Measurements from ENCODE around the gene NRIP1. TPM values are rescaled to one million over a fixed set of nuclear protein-coding genes. Genes with fewer than 3 reads are reported as not detected.

The NRIP1 gene
- total RNA-seq, result 10 to 100 TPM; 21.5 to 30.7 (median 28.2) TPM

- no peaks in the 10 kb centered on the region for H3K9me3 ChIP-seq
- peak within 1 kb of the TSS; percentile 89 to 99 (median 96) for H3K27ac ChIP-seq
- no peaks in the 10 kb centered on the region for H3K36me3 ChIP-seq
- TF ChIP-seq EP300 (IDR thresholded peaks at IDR 0.05) (no peak), POLR2AphosphoS5 (IDR thresholded peaks at IDR 0.05) (peak; percentile 81), POLR2A (IDR thresholded peaks at IDR 0.05) (peak; percentile 61 to 93), CTCF (IDR thresholded peaks at IDR 0.05) (no peak)
- H3K4me3 ChIP-seq, result peak within 1 kb of the TSS; percentile 67 to 89
- WGBS, 2 donors (ENCODE audit: low coverage in 1 of 2), result no CpG with 5 or more reads among the region's 116 CpGs
- peak; percentile 95 for ATAC-seq
- H3K27me3 ChIP-seq, result no peaks in the 10 kb centered on the region
- H3K4me1 ChIP-seq, result peaks cover 0 to 48% (median 11%) of the 10 kb centered on the region in 3 donors
Measured at GRCh38 chr21:15064576-15065391, at the start of gene NRIP1. Gene NRIP1, minus strand, starts transcription at chr21:15065000. Its CDS starts 96,808 bp downstream, at chr21:14968192.

GRCh38 chr21:15112858-15113257 lies 48.1 kb upstream of the NRIP1 start:
- 74 to 76% methylated on average over 4 of the region's 4 CpGs for WGBS, 2 donors (ENCODE audit: low coverage in 1 of 2)
- H3K9me3 ChIP-seq, result no peaks in the 10 kb centered on the region
- no peak for TF ChIP-seq POLR2AphosphoS5 (IDR thresholded peaks at IDR 0.05)
- TF ChIP-seq POLR2A (IDR thresholded peaks at IDR 0.05), result no peak
- no peak for TF ChIP-seq CTCF (IDR thresholded peaks at IDR 0.05)
- no peak for TF ChIP-seq EP300 (IDR thresholded peaks at IDR 0.05)
- no peak overlapping the region for H3K27ac ChIP-seq
- H3K36me3 ChIP-seq, result no peaks in the 10 kb centered on the region
- H3K27me3 ChIP-seq, result no peaks in the 10 kb centered on the region
- no peaks in the 10 kb centered on the region for H3K4me1 ChIP-seq
- no peak overlapping the region for H3K4me3 ChIP-seq
- no peak for ATAC-seq

- Histone ChIP-seq H3K9me3 (no peaks in the 10 kb centered on the region), H3K4me3 (no peak overlapping the region), H3K36me3 (no peaks in the 10 kb centered on the region), H3K27ac (no peak overlapping the region), H3K27me3 (no peaks in the 10 kb centered on the region), H3K4me1 (no peaks in the 10 kb centered on the region)
- TF ChIP-seq POLR2A (IDR thresholded peaks at IDR 0.05) (no peak), CTCF (IDR thresholded peaks at IDR 0.05) (no peak), EP300 (IDR thresholded peaks at IDR 0.05) (no peak), POLR2AphosphoS5 (IDR thresholded peaks at IDR 0.05) (no peak)
- WGBS, 2 donors (ENCODE audit: low coverage in 1 of 2), result 77 to 89% methylated on average over 2 of the region's 2 CpGs
- no peak for ATAC-seq
Measured at GRCh38 chr21:15108801-15109200, 44.0 kb upstream of the NRIP1 start.

- Histone ChIP-seq H3K4me1 (no peaks in the 10 kb centered on the region), H3K4me3 (no peak overlapping the region), H3K9me3 (no peaks in the 10 kb centered on the region), H3K36me3 (no peaks in the 10 kb centered on the region), H3K27me3 (no peaks in the 10 kb centered on the region), H3K27ac (no peak overlapping the region)
- 86 to 92% methylated on average over 3 of the region's 3 CpGs for WGBS, 2 donors (ENCODE audit: low coverage in 1 of 2)
- no peak for TF ChIP-seq CTCF (IDR thresholded peaks at IDR 0.05)
- no peak for TF ChIP-seq POLR2AphosphoS5 (IDR thresholded peaks at IDR 0.05)
- TF ChIP-seq POLR2A (IDR thresholded peaks at IDR 0.05), result no peak
- no peak for TF ChIP-seq EP300 (IDR thresholded peaks at IDR 0.05)
- no peak for ATAC-seq
Measured at GRCh38 chr21:15104470-15104869, 39.7 kb upstream of the NRIP1 start.

GRCh38 chr21:15098908-15099307 lies 34.1 kb upstream of the NRIP1 start:
- 77 to 100% methylated on average over 3 of the region's 3 CpGs for WGBS, 2 donors (ENCODE audit: low coverage in 1 of 2)
- H3K27me3 ChIP-seq, result no peaks in the 10 kb centered on the region
- no peak for ATAC-seq
- no peaks in the 10 kb centered on the region for H3K4me1 ChIP-seq
- no peak for TF ChIP-seq POLR2A (IDR thresholded peaks at IDR 0.05)
- TF ChIP-seq CTCF (IDR thresholded peaks at IDR 0.05), result no peak
- no peak for TF ChIP-seq EP300 (IDR thresholded peaks at IDR 0.05)
- TF ChIP-seq POLR2AphosphoS5 (IDR thresholded peaks at IDR 0.05), result no peak
- no peak overlapping the region for H3K4me3 ChIP-seq
- no peaks in the 10 kb centered on the region for H3K9me3 ChIP-seq
- H3K36me3 ChIP-seq, result no peaks in the 10 kb centered on the region
- H3K27ac ChIP-seq, result no peak overlapping the region

Data from gastroesophageal sphincter (tissue), 4 donors.